22Rv1 (cell line): Measurements from ENCODE around the gene SETX.

Source experiments
- H3K27ac ChIP-seq: fragments of 450-650 bp; 2 replicates; pipeline ENCODE4 v1.5.1; 2017
- ZFX ChIP-seq: fragments of 450-650 bp; IDR thresholded peaks from 2 replicates; pipeline ENCODE4 v1.6.1; 2017; ENCODE audit warnings: antibody characterized with exemption, borderline replicate concordance
- TF ChIP-seq, protein P1 (sequence below): fragments of 450-650 bp; IDR thresholded peaks from 2 replicates; pipeline ENCODE4 v1.5.1; 2017; ENCODE audit warnings: mild to moderate bottlenecking

SETX gene

GRCh38 chr9:132243156-132244074 is 111.4 kb downstream of the SETX start:
- TF ChIP-seq, protein P1, sequence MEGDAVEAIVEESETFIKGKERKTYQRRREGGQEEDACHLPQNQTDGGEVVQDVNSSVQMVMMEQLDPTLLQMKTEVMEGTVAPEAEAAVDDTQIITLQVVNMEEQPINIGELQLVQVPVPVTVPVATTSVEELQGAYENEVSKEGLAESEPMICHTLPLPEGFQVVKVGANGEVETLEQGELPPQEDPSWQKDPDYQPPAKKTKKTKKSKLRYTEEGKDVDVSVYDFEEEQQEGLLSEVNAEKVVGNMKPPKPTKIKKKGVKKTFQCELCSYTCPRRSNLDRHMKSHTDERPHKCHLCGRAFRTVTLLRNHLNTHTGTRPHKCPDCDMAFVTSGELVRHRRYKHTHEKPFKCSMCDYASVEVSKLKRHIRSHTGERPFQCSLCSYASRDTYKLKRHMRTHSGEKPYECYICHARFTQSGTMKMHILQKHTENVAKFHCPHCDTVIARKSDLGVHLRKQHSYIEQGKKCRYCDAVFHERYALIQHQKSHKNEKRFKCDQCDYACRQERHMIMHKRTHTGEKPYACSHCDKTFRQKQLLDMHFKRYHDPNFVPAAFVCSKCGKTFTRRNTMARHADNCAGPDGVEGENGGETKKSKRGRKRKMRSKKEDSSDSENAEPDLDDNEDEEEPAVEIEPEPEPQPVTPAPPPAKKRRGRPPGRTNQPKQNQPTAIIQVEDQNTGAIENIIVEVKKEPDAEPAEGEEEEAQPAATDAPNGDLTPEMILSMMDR = no peak
- TF ChIP-seq ZFX = no peak
- H3K27ac ChIP-seq = no peak overlapping the region

DNA sequence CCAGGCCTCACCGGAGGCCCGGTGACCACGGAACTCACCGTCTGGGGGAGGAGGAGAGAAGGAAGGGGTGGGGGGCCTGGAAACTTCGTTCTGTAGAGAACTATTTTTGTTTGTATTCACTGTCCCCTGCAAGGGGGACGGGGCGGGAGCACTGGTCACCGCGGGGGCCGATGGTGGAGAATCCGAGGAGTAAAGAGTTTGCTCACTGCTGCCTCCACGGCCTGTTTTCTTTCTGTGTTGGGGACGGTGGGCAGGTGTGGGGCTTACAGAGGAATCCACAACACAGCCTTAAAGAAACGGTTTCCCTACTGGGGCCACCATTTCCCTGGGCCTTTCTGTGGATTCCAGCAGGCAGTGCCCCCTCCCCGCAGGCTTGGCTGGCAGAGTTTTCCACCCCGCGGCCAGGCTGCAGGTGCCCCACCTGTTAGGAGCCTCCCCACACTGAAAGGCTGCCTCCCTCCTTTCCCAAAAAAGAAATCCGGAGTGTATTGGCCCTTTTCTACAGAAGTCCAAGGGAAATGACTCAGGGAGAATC is 112.1 kb downstream of the SETX start:
- TF ChIP-seq ZFX = no peak
- TF ChIP-seq, protein P1 = no peak

DNA sequence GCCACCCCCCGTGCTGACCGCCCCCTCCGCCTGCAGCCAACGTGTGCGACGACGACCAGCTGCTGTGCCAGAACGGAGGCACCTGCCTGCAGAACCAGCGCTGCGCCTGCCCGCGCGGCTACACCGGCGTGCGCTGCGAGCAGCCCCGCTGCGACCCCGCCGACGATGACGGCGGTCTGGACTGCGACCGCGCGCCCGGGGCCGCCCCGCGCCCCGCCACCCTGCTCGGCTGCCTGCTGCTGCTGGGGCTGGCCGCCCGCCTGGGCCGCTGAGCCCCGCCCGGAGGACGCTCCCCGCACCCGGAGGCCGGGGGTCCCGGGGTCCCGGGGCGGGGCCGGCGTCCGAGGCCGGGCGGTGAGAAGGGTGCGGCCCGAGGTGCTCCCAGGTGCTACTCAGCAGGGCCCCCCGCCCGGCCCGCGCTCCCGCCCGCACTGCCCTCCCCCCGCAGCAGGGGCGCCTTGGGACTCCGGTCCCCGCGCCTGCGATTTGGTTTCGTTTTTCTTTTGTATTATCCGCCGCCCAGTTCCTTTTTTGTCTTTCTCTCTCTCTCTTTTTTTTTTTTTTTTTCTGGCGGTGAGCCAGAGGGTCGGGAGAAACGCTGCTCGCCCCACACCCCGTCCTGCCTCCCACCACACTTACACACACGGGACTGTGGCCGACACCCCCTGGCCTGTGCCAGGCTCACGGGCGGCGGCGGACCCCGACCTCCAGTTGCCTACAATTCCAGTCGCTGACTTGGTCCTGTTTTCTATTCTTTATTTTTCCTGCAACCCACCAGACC is 112.8 kb downstream of the SETX start:
- no peak overlapping the region for H3K27ac ChIP-seq
- TF ChIP-seq ZFX = no peak
- TF ChIP-seq, protein P1 = no peak

More for the DNA sequence above, 112.1 kb downstream of the SETX start:
- H3K27ac ChIP-seq = no peak overlapping the region

- TF ChIP-seq ZFX = no peak
- TF ChIP-seq, protein P1 = no peak
- no peak overlapping the region for H3K27ac ChIP-seq
Observed at GRCh38 chr9:132241483-132241839, 113.3 kb downstream of the SETX start.

GRCh38 chr9:132240841-132241482 is 113.8 kb downstream of the SETX start:
- no peak overlapping the region for H3K27ac ChIP-seq
- TF ChIP-seq, protein P1 = no peak
- no peak for TF ChIP-seq ZFX

- TF ChIP-seq ZFX = no peak
- TF ChIP-seq, protein P1 = no peak
- no peak overlapping the region for H3K27ac ChIP-seq
Observed at GRCh38 chr9:132239999-132240840, 114.6 kb downstream of the SETX start.
